ENCODE data around the gene ARHGAP44.

DNA sequence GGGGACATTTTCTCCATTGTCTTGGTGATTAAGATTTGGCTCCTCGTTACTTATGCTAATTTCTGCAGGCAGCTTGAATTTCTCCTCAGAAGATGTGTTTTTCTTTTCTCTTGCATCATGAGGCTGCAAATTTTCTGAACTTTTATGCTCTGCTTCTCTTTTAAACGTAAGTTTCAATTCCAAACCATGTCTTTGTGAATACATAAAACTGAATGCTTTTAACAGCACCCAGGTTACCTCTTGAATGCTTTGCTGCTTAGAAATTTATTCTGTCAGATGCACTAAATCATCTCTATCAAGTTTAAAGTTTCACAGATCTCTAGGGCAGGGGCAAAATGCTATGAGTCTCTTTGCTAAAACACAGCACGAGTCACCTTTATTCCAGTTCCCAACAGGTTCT, 19.4 kb downstream of the ARHGAP44 start:
- TF ChIP-seq SIN3A (IDR thresholded peaks at IDR 0.05; ENCODE audit: low read depth) (no peak), POLR2A (IDR thresholded peaks at IDR 0.05; ENCODE audit: borderline replicate concordance, extremely low read depth, insufficient read depth, insufficient read length) (no peak), POLR2AphosphoS5 (IDR thresholded peaks at IDR 0.05; ENCODE audit: low read depth, low read length) (no peak), CEBPB (IDR thresholded peaks at IDR 0.05; ENCODE audit: low read depth) (no peak), FOSL1 (IDR thresholded peaks at IDR 0.05; ENCODE audit: low read depth) (no peak), EZH2phosphoT487 (IDR thresholded peaks at IDR 0.05; ENCODE audit: borderline replicate concordance) (no peak), SP1 (IDR thresholded peaks at IDR 0.05; ENCODE audit: low read depth) (no peak), ZNF274 (IDR thresholded peaks at IDR 0.05; ENCODE audit: low read depth, low read length) (no peak), RAD21 (IDR thresholded peaks at IDR 0.05; ENCODE audit: low read depth) (no peak)
- TF ChIP-seq, protein P1, sequence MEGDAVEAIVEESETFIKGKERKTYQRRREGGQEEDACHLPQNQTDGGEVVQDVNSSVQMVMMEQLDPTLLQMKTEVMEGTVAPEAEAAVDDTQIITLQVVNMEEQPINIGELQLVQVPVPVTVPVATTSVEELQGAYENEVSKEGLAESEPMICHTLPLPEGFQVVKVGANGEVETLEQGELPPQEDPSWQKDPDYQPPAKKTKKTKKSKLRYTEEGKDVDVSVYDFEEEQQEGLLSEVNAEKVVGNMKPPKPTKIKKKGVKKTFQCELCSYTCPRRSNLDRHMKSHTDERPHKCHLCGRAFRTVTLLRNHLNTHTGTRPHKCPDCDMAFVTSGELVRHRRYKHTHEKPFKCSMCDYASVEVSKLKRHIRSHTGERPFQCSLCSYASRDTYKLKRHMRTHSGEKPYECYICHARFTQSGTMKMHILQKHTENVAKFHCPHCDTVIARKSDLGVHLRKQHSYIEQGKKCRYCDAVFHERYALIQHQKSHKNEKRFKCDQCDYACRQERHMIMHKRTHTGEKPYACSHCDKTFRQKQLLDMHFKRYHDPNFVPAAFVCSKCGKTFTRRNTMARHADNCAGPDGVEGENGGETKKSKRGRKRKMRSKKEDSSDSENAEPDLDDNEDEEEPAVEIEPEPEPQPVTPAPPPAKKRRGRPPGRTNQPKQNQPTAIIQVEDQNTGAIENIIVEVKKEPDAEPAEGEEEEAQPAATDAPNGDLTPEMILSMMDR (IDR thresholded peaks at IDR 0.05 in 2 of 3, conservative IDR thresholded peaks at IDR 0.05 in 1 of 3; ENCODE audit: borderline replicate concordance in 1 of 3, insufficient read depth in 1 of 3, low read depth in 2 of 3, low read length in 2 of 3): no peak
- TF ChIP-seq, protein P2, sequence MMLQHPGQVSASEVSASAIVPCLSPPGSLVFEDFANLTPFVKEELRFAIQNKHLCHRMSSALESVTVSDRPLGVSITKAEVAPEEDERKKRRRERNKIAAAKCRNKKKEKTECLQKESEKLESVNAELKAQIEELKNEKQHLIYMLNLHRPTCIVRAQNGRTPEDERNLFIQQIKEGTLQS (IDR thresholded peaks at IDR 0.05): no peak
- TF ChIP-seq, protein P3, sequence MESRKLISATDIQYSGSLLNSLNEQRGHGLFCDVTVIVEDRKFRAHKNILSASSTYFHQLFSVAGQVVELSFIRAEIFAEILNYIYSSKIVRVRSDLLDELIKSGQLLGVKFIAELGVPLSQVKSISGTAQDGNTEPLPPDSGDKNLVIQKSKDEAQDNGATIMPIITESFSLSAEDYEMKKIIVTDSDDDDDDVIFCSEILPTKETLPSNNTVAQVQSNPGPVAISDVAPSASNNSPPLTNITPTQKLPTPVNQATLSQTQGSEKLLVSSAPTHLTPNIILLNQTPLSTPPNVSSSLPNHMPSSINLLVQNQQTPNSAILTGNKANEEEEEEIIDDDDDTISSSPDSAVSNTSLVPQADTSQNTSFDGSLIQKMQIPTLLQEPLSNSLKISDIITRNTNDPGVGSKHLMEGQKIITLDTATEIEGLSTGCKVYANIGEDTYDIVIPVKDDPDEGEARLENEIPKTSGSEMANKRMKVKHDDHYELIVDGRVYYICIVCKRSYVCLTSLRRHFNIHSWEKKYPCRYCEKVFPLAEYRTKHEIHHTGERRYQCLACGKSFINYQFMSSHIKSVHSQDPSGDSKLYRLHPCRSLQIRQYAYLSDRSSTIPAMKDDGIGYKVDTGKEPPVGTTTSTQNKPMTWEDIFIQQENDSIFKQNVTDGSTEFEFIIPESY (IDR thresholded peaks at IDR 0.05; ENCODE audit: extremely low read depth, insufficient replicate concordance, low read length): no peak
